CD4-positive, alpha-beta T cell (primary cell): ENCODE data around the gene ARHGEF6. TPM values are rescaled to one million over a fixed set of nuclear protein-coding genes. Genes with fewer than 3 reads are reported as not detected.

ENCODE experiments used
- ATAC-seq: fragments of 200-7000 bp; cut with Tn5 transposase; one replicate; pipeline ENCODE4 v1.10.0; 2022; ENCODE audit warnings: mild to moderate bottlenecking; ENCODE audit not compliant: poor library complexity
- CTCF ChIA-PET: fragments of 350-600 bp; sonication (Branson Sonifier 250); formaldehyde crosslinking; loops from one replicate; lab custom pipeline; 2021; ENCODE audit warnings: antibody characterized with exemption, inconsistent platforms; lab: Charles Lee
- POLR2A ChIA-PET: fragments of 350-600 bp; sonication (Branson Sonifier 250); formaldehyde crosslinking; loops from one replicate; lab custom pipeline; 2021; ENCODE audit warnings: antibody characterized with exemption, inconsistent platforms; lab: Charles Lee
- DNase-seq, 14 experiments: peaks; one replicate each; pipeline ENCODE4 v3.0.0-alpha.2; 2013 to 2020; ENCODE audit warnings: mixed read lengths in 2 of 14
- H3K27ac ChIP-seq, 2 donors: one replicate each; pipeline versions ENCODE4 v1.5.1 to v1.7.0; 2013; ENCODE audit warnings: low read length in 2 of 2, low read depth in 1 of 2, mild to moderate bottlenecking in 1 of 2
- H3K27me3 ChIP-seq, 2 experiments: 1 replicate in 1 of 2; 2 replicates in 1 of 2; pipeline versions ENCODE4 v1.6.1 to v1.7.0; 2013; ENCODE audit warnings: low read length in 2 of 2, control low read depth in 1 of 2, mild to moderate bottlenecking in 1 of 2, moderate library complexity in 1 of 2; ENCODE audit not compliant: insufficient read depth in 2 of 2, control insufficient read depth in 1 of 2
- H3K36me3 ChIP-seq: one replicate; pipeline ENCODE4 v1.6.1; 2013; ENCODE audit warnings: low read length, control low read depth; ENCODE audit not compliant: insufficient read depth
- H3K4me1 ChIP-seq: one replicate; pipeline ENCODE4 v1.6.1; 2013; ENCODE audit warnings: low read length, control low read depth; ENCODE audit not compliant: insufficient read depth
- H3K4me3 ChIP-seq: one replicate; pipeline ENCODE4 v1.5.1; 2013; ENCODE audit warnings: mild to moderate bottlenecking, low read length, moderate library complexity
- H3K9me3 ChIP-seq, 2 experiments: 1 replicate in 1 of 2; 2 replicates in 1 of 2; pipeline versions ENCODE4 v1.6.1 to v1.7.0; 2013; ENCODE audit warnings: low read length in 2 of 2, mild to moderate bottlenecking in 2 of 2, control low read depth in 1 of 2, moderate library complexity in 1 of 2; ENCODE audit not compliant: control insufficient read depth in 1 of 2, insufficient read depth in 1 of 2
- H3K27ac Mint-ChIP-seq: one replicate; pipeline ENCODE4 v1.8.0; 2020; ENCODE audit warnings: mixed read lengths
- H3K27me3 Mint-ChIP-seq: one replicate; pipeline ENCODE4 v1.8.0; 2021; ENCODE audit warnings: mixed read lengths
- H3K36me3 Mint-ChIP-seq: one replicate; pipeline ENCODE4 v1.8.0; 2021; ENCODE audit warnings: low read depth, mixed read lengths
- H3K4me1 Mint-ChIP-seq: one replicate; pipeline ENCODE4 v1.8.0; 2021; ENCODE audit warnings: low read depth, mixed read lengths
- H3K4me3 Mint-ChIP-seq: one replicate; pipeline ENCODE4 v1.8.0; 2020; ENCODE audit warnings: mild to moderate bottlenecking, mixed read lengths
- H3K9me3 Mint-ChIP-seq: one replicate; pipeline ENCODE4 v1.8.0; 2020; ENCODE audit warnings: mixed read lengths
- intact Hi-C, 2 experiments: fragments of 100-400 bp; cut with DNase I in 1 of 2; cut with micrococcal nuclease in 1 of 2; formaldehyde crosslinking; loops; one replicate each; pipeline versions ENCODE4 v1.15.1 to v1.9.0; 2023 to 2025; cut with DNase I, micrococcal nuclease
- total RNA-seq, 174 experiments: library from RNA in 2 of 174; stranded (reverse) in 2 of 174; gene quantifications; one replicate each; pipeline ENCODE4 v1.2.3 and lab custom pipeline; 2021 to 2026
- TF ChIP-seq, protein P1 (sequence below): fragments of 200-600 bp; IDR thresholded peaks from one replicate; pipeline ENCODE4 v1.8.0; 2022; ENCODE audit warnings: antibody characterized with exemption, mild to moderate bottlenecking

The ARHGEF6 gene
- total RNA-seq, 2 experiments from 2014 or later, result 43.3 to 45.3 TPM

DNA sequence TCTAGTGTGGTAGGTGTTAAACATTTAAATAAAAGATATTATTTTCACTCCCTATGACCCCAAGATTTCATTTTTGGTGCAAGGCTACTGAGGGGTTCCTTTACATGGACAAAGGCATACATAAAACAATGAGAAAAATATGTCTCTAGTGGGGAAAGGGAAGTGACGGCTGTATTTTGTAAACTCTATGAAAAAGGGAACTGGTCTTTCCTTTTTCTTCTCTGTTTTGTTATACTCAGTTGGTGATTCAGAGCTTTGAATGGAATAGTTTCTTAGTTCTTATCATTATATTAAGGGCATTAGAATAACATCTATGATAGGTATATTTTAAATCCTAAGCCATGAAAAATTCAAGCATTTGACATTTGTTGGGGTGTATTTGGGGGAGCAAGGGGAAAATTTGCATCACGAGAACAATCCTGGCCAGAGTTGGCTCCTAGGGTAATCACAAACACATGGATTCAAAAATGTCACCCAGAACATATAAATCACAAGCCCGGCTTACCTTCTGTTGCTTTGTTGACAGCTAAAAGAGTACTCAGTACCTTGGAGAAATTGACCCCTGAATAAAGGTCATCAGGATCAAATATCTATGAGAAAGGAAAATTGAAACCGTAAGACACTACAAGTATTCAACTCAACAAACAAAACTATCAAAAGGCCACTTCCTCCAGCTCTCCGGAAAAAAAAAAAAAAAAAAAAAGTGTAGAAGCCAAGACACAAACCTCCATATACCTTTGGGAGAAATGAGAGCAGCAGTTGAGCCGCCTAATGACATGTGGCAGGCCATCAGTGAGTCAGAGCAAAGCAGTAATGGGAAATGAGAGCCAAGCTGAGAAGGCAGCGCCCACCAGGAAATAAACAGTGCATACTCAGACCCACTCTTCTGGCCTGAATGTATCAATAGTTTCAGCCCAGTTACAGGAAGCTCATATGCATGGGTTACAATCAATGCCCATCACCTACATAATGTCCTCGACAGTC is 33.4 kb downstream of the ARHGEF6 start:
- H3K4me1 ChIP-seq, result peaks cover 27% of the 10 kb centered on the region
- Mint-ChIP-seq H3K9me3 (no peaks in the 10 kb centered on the region), H3K27ac (peak overlapping the region; percentile 59), H3K27me3 (no peaks in the 10 kb centered on the region), H3K4me3 (peak overlapping the region; percentile 26), H3K4me1 (peaks cover 88% of the 10 kb centered on the region), H3K36me3 (peaks cover 61% of the 10 kb centered on the region)
- TF ChIP-seq, protein P1, sequence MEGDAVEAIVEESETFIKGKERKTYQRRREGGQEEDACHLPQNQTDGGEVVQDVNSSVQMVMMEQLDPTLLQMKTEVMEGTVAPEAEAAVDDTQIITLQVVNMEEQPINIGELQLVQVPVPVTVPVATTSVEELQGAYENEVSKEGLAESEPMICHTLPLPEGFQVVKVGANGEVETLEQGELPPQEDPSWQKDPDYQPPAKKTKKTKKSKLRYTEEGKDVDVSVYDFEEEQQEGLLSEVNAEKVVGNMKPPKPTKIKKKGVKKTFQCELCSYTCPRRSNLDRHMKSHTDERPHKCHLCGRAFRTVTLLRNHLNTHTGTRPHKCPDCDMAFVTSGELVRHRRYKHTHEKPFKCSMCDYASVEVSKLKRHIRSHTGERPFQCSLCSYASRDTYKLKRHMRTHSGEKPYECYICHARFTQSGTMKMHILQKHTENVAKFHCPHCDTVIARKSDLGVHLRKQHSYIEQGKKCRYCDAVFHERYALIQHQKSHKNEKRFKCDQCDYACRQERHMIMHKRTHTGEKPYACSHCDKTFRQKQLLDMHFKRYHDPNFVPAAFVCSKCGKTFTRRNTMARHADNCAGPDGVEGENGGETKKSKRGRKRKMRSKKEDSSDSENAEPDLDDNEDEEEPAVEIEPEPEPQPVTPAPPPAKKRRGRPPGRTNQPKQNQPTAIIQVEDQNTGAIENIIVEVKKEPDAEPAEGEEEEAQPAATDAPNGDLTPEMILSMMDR, result no peak
- intact Hi-C loops, result loop anchor here in 1 of 2 experiments (5.0 kb wide), 1 partner anchor 35 kb away; the partner anchor contains the start of gene ARHGEF6
- H3K4me3 ChIP-seq, result no peak overlapping the region
- H3K9me3 ChIP-seq, result no peaks in the 10 kb centered on the region
- ChIA-PET CTCF (interaction anchor here (1.2 kb wide), 1 partner anchor 8 kb away, joined by 3 read pairs; no protein-coding TSS in a partner anchor), POLR2A (interaction anchor here (0.6 to 1.5 kb wide), 2 partner anchors 76 to 134 kb away, joined by 3 to 6 read pairs; no protein-coding TSS in a partner anchor)
- peak in 3 of 14 experiments; percentile 17 to 41 (median 37) for DNase-seq
- H3K27ac ChIP-seq, result no peak overlapping the region
- ATAC-seq, result peak; percentile 26
- H3K27me3 ChIP-seq, result no peaks in the 10 kb centered on the region
- H3K36me3 ChIP-seq, result peaks cover 39% of the 10 kb centered on the region

DNA sequence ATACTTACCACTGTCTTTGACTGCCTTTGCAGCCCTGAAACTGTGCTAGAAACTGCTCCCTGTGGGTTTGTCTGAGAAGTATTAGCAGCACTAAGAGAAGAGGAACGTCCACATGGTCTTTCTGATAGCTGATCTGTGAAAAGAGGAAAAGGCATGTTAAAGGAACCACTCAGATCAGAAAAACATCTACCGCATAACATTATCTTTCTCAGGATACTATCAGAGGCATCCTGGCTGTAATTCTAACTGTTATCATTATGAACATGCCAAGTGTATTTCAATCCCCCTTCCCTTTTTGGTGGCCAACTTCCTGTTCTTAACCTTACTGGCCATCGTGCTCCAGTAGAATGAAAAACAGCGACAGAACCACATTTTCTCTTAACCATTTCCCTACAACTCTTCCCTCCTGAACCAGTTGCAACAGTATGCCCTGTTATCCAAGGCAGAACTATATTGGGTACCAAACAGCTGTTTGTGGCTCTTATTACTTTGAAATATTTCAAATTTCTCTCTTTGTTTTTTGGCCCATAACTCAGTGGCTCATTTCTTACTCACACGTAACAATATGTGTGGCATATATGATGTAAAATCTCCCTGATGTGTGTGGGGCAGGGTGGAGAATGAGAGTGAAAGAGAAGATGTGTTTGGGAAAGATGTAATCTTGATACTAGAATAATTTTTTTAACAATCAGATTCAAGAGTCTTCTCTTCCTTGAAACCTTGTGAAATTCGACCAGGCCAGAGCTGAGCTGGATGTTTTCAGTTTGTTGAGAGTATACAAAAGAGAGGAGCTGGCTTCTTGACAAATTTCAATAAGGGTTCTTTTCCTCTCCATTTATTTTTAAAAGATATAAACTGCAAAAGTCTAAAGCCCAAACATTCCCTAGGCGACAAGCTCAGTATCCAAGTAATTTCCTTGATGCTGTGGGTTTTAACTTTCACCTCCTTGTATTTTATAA is 35.2 kb downstream of the ARHGEF6 start:
- TF ChIP-seq, protein P1, result no peak
- ChIA-PET POLR2A (interaction anchor here (0.7 to 1.0 kb wide), 5 partner anchors 8 to 135 kb away, joined by 3 to 4 read pairs (median 3); partner anchors contain the start of gene RBMX), CTCF (interaction anchor here (0.6 to 1.1 kb wide), 2 partner anchors 20 to 249 kb away, joined by 3 read pairs; no protein-coding TSS in a partner anchor)
- H3K4me1 Mint-ChIP-seq, result peaks cover 73% of the 10 kb centered on the region
- Histone ChIP-seq H3K27ac (no peak overlapping the region), H3K4me1 (peaks cover 24% of the 10 kb centered on the region), H3K36me3 (peaks cover 47% of the 10 kb centered on the region), H3K9me3 (no peaks in the 10 kb centered on the region), H3K4me3 (no peak overlapping the region), H3K27me3 (no peaks in the 10 kb centered on the region)
- no peak overlapping the region for H3K4me3 Mint-ChIP-seq
- DNase-seq, result no peak
- H3K36me3 Mint-ChIP-seq, result peaks cover 77% of the 10 kb centered on the region
- H3K9me3 Mint-ChIP-seq, result no peaks in the 10 kb centered on the region
- H3K27ac Mint-ChIP-seq, result peak overlapping the region; percentile 8
- ATAC-seq, result no peak
- H3K27me3 Mint-ChIP-seq, result no peaks in the 10 kb centered on the region
- intact Hi-C loops, result loop anchor here in 1 of 2 experiments (5.0 kb wide), 1 partner anchor 37 kb away; the partner anchor contains the start of gene ARHGEF6
